CD4-positive, alpha-beta T cell treated with Interleukin-6 for 4 hours (primary cell): ENCODE results near the gene FGF19.

Experiments used
- DNase-seq: peaks from one replicate; pipeline ENCODE4 v3.0.0-alpha.2; 2020; ENCODE audit warnings: mixed read lengths

FGF19 gene

DNA sequence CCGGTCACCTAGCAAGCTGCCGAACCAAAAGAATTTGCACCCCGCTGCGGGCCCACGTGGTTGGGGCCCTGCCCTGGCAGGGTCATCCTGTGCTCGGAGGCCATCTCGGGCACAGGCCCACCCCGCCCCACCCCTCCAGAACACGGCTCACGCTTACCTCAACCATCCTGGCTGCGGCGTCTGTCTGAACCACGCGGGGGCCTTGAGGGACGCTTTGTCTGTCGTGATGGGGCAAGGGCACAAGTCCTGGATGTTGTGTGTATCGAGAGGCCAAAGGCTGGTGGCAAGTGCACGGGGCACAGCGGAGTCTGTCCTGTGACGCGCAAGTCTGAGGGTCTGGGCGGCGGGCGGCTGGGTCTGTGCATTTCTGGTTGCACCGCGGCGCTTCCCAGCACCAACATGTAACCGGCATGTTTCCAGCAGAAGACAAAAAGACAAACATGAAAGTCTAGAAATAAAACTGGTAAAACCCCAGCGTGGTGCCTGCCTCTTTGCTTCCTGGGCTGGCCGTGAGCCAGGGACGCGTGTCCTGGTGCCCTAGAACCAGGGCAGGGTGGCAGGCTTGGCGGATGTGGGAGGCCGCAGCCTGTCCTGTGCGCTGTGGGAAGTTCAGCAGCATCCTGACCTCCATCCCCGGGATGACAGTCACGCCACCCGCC lies 49.7 kb downstream of the FGF19 start:
- no peak for DNase-seq

DNA sequence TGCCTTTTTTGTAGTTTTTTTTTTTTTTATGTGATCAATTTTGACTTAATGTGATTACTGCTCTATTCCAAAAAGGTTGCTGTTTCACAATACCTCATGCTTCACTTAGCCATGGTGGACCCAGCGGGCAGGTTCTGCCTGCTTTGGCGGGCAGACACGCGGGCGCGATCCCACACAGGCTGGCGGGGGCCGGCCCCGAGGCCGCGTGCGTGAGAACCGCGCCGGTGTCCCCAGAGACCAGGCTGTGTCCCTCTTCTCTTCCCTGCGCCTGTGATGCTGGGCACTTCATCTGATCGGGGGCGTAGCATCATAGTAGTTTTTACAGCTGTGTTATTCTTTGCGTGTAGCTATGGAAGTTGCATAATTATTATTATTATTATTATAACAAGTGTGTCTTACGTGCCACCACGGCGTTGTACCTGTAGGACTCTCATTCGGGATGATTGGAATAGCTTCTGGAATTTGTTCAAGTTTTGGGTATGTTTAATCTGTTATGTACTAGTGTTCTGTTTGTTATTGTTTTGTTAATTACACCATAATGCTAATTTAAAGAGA lies 50.3 kb downstream of the FGF19 start:
- DNase-seq: no peak

DNA sequence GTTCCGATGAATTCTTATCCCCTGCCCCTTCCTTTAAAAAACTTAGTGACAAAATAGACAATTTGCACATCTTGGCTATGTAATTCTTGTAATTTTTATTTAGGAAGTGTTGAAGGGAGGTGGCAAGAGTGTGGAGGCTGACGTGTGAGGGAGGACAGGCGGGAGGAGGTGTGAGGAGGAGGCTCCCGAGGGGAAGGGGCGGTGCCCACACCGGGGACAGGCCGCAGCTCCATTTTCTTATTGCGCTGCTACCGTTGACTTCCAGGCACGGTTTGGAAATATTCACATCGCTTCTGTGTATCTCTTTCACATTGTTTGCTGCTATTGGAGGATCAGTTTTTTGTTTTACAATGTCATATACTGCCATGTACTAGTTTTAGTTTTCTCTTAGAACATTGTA lies 50.8 kb downstream of the FGF19 start:
- no peak for DNase-seq

DNA sequence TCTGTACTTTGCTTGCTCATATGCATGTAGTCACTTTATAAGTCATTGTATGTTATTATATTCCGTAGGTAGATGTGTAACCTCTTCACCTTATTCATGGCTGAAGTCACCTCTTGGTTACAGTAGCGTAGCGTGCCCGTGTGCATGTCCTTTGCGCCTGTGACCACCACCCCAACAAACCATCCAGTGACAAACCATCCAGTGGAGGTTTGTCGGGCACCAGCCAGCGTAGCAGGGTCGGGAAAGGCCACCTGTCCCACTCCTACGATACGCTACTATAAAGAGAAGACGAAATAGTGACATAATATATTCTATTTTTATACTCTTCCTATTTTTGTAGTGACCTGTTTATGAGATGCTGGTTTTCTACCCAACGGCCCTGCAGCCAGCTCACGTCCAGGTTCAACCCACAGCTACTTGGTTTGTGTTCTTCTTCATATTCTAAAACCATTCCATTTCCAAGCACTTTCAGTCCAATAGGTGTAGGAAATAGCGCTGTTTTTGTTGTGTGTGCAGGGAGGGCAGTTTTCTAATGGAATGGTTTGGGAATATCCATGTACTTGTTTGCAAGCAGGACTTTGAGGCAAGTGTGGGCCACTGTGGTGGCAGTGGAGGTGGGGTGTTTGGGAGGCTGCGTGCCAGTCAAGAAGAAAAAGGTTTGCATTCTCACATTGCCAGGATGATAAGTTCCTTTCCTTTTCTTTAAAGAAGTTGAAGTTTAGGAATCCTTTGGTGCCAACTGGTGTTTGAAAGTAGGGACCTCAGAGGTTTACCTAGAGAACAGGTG lies 51.8 kb downstream of the FGF19 start:
- DNase-seq: no peak

DNA sequence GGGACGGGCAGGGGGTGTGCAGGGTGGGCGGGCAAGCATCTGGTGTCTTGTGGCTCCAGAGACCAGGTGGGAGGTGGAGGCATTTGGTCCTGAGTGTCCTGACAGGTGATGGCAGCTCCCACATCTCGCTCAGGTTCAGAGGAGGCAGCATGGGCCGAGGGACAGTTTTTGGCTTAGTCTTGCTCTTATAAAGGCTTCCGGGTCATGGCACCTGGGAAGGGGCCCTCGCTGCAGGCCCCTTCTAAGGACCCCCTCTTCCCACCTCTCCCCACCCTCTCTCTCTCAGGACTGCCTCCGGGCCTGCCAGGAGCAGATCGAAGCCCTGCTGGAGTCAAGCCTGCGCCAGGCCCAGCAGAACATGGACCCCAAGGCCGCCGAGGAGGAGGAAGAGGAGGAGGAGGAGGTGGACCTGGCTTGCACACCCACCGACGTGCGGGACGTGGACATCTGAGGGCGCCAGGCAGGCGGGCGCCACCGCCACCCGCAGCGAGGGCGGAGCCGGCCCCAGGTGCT lies 52.9 kb downstream of the FGF19 start:
- DNase-seq: no peak

DNA sequence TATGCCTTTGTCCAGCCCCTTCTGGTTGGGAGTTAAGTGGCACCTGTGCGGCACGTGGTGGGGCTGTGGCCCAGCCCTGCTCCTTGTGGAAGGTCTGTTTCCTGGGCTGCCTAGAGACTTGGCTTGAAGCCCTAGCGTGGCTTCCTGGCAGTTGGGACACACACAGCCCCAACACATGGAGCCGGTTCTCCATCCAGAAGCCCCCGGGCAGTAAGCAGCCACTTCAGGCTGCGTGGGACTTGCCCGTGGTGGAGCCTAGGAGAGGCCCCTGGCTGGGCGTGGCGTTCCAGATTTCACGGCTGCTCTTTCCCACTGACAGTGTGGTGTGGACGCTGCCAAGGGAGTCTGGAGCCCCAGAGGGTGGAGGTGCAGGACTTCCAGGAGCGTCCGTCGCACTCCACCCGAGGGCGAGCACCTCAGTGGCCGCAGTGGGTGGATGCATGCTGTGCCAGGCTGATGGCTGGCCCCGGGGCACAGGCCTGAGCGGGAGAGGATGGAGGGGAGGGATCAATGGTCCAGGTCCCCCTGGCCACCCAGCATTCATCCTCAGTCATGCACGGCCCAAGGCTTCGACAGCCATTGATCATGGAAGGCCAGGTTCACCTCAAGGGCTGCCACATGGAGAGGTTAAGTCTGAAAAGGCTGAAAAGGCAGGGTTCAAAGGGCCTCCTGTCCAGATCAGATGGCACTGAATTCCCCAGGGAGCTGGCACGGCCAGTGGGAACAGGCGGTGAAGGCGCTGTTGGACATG lies 53.6 kb downstream of the FGF19 start:
- DNase-seq: no peak

DNA sequence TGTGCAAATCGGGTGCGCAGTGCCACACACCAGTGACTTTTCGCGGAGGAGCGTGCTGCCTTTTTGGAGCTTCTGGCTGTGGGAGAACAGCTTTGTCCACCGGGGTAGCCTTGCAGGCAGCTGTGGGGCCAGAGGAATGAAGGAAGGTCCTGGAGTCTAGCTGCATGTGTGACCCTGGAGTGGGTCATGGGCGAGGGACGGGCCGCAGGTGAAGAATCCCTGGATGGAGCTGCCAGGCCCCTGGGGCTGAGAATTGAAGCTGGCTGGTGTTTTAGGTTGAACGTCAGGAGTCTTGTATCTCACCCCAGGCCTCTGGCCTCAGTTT lies 54.3 kb downstream of the FGF19 start:
- no peak for DNase-seq

DNA sequence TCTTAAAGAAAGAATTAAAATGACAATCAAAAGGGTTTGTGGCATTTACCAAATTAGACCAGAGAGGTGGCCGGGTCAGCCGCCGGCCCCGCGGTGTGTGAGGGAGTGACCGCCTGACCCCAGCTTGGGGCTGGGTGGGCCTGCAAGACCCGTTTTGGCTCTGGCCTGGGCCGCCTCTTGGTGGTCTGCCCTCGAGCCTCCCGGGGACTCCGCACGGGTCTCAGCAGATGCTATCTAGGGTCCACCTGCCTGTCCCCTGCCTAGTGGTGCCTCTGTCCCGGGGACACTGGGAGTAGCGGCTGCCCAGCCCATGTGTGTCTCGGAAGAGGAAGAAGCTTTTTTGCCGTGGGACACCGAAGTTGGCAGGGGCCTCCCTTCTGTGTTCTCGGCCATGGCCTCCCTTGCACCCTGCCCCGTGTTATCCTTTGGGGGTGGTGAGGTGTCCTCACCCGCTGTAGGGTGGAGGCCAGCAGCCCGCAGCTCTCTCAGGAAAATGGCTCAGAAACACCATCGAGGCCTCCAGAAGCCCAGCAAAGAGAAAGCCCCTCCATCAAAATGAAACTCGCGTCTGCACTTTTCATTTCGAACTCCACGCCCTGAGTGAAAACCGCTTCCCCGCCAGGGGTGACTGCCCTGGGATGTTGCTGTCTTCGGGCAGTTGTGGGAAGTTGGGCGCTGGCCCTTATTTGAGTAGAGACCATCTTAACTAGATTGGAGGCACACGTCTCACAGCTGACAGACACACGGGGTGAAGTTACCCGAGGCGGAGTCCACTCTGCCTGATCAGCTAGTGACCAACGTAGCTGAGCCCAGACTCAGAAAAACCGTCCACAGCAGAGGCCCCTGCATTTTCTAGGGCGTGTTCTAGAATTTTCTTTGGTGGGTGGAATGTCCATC lies 54.9 kb downstream of the FGF19 start:
- DNase-seq: no peak
